Suprapubic skin (tissue), 4 donors: ENCODE results near the gene CENPH. TPM values are rescaled to one million over a fixed set of nuclear protein-coding genes. Genes with fewer than 3 reads are reported as not detected.
"Not testable (repeated sequence)": the region's sequence is repeated elsewhere in the genome, so short reads cannot be mapped to it uniquely, and the experiment has no call there.

Experiments used
- DNase-seq, 2 donors: peaks; one replicate each; pipeline ENCODE4 v3.0.0-alpha.2; 2019; ENCODE audit warnings: low spot score in 2 of 2
- H3K27ac ChIP-seq: fragments of 200-600 bp; sonication (generic); one replicate; pipeline ENCODE4 v1.5.1; 2019
- H3K27me3 ChIP-seq: fragments of 200-600 bp; sonication (generic); one replicate; pipeline ENCODE4 v1.5.1; 2019
- H3K36me3 ChIP-seq: fragments of 200-600 bp; sonication (generic); one replicate; pipeline ENCODE4 v1.5.1; 2019
- H3K4me1 ChIP-seq: fragments of 200-600 bp; sonication (generic); one replicate; pipeline ENCODE4 v1.5.1; 2019
- H3K4me3 ChIP-seq: fragments of 200-600 bp; sonication (generic); one replicate; pipeline ENCODE4 v1.5.1; 2019; ENCODE audit warnings: mild to moderate bottlenecking
- H3K9me3 ChIP-seq: fragments of 200-600 bp; sonication (generic); one replicate; pipeline ENCODE4 v1.5.1; 2019
- CTCF ChIP-seq, 2 donors: fragments of 200-600 bp in 1 of 2; fragments of 450-650 bp in 1 of 2; sonication (generic) in 1 of 2; IDR thresholded peaks; one replicate each; pipeline ENCODE4 v1.5.1; 2016 to 2019; ENCODE audit warnings: antibody characterized with exemption in 2 of 2, mild to moderate bottlenecking in 1 of 2, moderate library complexity in 1 of 2
- EP300 ChIP-seq: sonication (generic); formaldehyde crosslinking; IDR thresholded peaks from one replicate; pipeline ENCODE4 v1.6.1; 2017; ENCODE audit warnings: antibody characterized with exemption
- POLR2A ChIP-seq, 2 donors: fragments of 450-650 bp; IDR thresholded peaks; one replicate each; pipeline ENCODE4 v1.6.1; 2017; ENCODE audit warnings: antibody characterized with exemption in 2 of 2, mild to moderate bottlenecking in 2 of 2, moderate library complexity in 2 of 2
- POLR2AphosphoS5 ChIP-seq, 3 donors: sonication (generic); formaldehyde crosslinking; IDR thresholded peaks; one replicate each; pipeline ENCODE4 v1.6.1; 2017; ENCODE audit warnings: antibody characterized with exemption in 3 of 3
- WGBS: methylation state at CpG from one replicate; pipeline ENCODE4 v1.1.5; 2018; 5-methylcytosine and 5-hydroxymethylcytosine counted together
- total RNA-seq, 4 donors: library from RNA; depleted of rRNA; stranded (reverse); fragments of >200 nt; gene quantifications; one replicate each; pipeline ENCODE4 v1.1.0, GENCODE V29; 2016

CENPH gene
- total RNA-seq, 4 donors from 2014 or later, result 5.4 to 8.5 (median 6.5) TPM

- H3K9me3 ChIP-seq, result no peaks in the 10 kb centered on the region
- H3K36me3 ChIP-seq, result peaks cover 4% of the 10 kb centered on the region
- no peak overlapping the region for H3K27ac ChIP-seq
- no peak for DNase-seq
- peaks cover 13% of the 10 kb centered on the region for H3K4me1 ChIP-seq
- TF ChIP-seq EP300 (no peak), POLR2AphosphoS5 (IDR thresholded peaks at IDR 0.05) (no peak), CTCF (IDR thresholded peaks at IDR 0.05) (no peak), POLR2A (IDR thresholded peaks at IDR 0.05) (no peak)
- H3K27me3 ChIP-seq, result no peaks in the 10 kb centered on the region
- H3K4me3 ChIP-seq, result no peak overlapping the region
These were observed 30.6 kb downstream of the CENPH start for GRCh38 chr5:69219939-69220338.

- H3K4me3 ChIP-seq, H3K36me3 ChIP-seq, DNase-seq, H3K9me3 ChIP-seq, H3K27ac ChIP-seq, H3K27me3 ChIP-seq: not testable (repeated sequence)
- peaks cover 13% of the 10 kb centered on the region for H3K4me1 ChIP-seq
- WGBS, result 91% methylated on average over 18 of the region's 18 CpGs
These were observed 31.0 kb downstream of the CENPH start for GRCh38 chr5:69220371-69220770.

DNA sequence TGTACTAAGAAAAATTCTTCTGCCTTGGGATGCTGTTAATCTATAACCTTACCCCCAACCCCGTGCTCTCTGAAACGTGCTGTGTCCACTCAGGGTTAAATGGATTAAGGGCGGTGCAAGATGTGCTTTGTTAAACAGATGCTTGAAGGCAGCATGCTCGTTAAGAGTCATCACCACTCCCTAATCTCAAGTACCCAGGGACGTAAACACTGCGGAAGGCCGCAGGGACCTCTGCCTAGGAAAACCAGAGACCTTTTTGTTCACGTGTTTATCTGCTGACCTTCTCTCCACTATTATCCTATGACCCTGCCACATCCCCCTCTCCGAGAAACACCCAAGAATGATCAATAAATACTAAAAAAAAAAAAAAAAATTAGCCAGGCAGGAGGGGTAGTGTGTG, 31.4 kb downstream of the CENPH start:
- DNase-seq, H3K4me3 ChIP-seq, H3K9me3 ChIP-seq, H3K27ac ChIP-seq, H3K27me3 ChIP-seq, H3K36me3 ChIP-seq: not testable (repeated sequence)
- 88% methylated on average over 9 of the region's 9 CpGs for WGBS
- peaks cover 13% of the 10 kb centered on the region for H3K4me1 ChIP-seq

DNA sequence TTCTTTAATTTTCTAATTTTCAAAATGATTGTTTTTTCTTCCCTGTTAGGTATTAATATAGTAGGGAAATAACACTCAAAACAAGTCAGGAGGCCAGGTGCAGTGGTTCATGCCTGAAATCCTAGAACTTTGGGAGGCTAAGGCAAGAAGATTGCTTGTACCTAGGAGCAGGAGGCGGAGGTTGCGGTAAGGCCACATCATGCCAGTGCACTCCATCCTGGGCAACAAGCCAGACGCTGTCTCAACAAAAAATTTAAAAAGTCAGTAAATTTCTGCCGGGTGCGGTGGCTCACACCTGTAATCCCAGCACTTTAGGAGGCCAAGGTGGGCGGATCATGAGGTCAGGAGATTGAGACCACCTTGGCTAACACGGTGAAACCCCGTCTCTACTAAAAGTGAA, 35.1 kb downstream of the CENPH start:
- no peak for TF ChIP-seq POLR2A (IDR thresholded peaks at IDR 0.05)
- TF ChIP-seq POLR2AphosphoS5 (IDR thresholded peaks at IDR 0.05), result no peak
- TF ChIP-seq EP300, result no peak
- TF ChIP-seq CTCF (IDR thresholded peaks at IDR 0.05), result no peak
- Histone ChIP-seq H3K27me3 (no peaks in the 10 kb centered on the region), H3K4me1 (peaks cover under 1% of the 10 kb centered on the region), H3K27ac (no peak overlapping the region), H3K36me3 (peaks cover 31% of the 10 kb centered on the region), H3K4me3 (no peak overlapping the region), H3K9me3 (no peaks in the 10 kb centered on the region)
- 95% methylated on average over 8 of the region's 8 CpGs for WGBS
- DNase-seq, result no peak

- Histone ChIP-seq H3K4me1 (no peaks in the 10 kb centered on the region), H3K36me3 (peaks cover 40% of the 10 kb centered on the region), H3K4me3 (no peak overlapping the region), H3K27ac (no peak overlapping the region), H3K27me3 (no peaks in the 10 kb centered on the region), H3K9me3 (no peaks in the 10 kb centered on the region)
- no peak for DNase-seq
- WGBS, result 96% methylated on average over 4 of the region's 4 CpGs
- no peak for TF ChIP-seq POLR2AphosphoS5 (IDR thresholded peaks at IDR 0.05)
- TF ChIP-seq CTCF (IDR thresholded peaks at IDR 0.05), result no peak
- no peak for TF ChIP-seq EP300
- TF ChIP-seq POLR2A (IDR thresholded peaks at IDR 0.05), result no peak
These were observed 36.5 kb downstream of the CENPH start for GRCh38 chr5:69225860-69226259.

DNA sequence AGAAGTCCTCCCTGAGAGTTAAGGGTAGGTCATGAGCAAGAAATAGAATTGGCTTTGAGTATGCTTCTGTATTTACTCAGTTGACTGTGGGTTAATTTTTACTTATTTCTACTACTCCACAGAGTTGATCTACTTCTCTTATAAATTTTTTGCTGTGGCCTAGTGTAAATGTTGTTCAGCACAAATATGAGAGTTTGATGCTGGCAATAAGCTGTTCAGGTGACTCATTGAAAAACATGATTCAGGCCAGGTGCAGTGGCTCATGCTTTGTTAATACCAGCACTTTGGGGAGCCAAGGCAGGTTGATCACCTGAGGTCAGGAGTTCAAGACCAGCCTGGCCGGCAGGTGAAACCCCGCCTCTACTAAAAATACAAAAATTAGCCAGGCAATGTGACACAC, 40.8 kb downstream of the CENPH start:
- no peaks in the 10 kb centered on the region for H3K27me3 ChIP-seq
- H3K27ac ChIP-seq, result no peak overlapping the region
- DNase-seq, result no peak
- no peaks in the 10 kb centered on the region for H3K9me3 ChIP-seq
- 80% methylated on average over 2 of the region's 2 CpGs for WGBS
- H3K36me3 ChIP-seq, result peaks cover 36% of the 10 kb centered on the region
- peaks cover 6% of the 10 kb centered on the region for H3K4me1 ChIP-seq
- no peak for TF ChIP-seq POLR2A (IDR thresholded peaks at IDR 0.05)
- TF ChIP-seq EP300, result no peak
- TF ChIP-seq CTCF (IDR thresholded peaks at IDR 0.05), result no peak
- no peak for TF ChIP-seq POLR2AphosphoS5 (IDR thresholded peaks at IDR 0.05)
- H3K4me3 ChIP-seq, result no peak overlapping the region
